ENCODE results near the gene PAX6. TPM values are rescaled to one million over a fixed set of nuclear protein-coding genes. Genes with fewer than 3 reads are reported as not detected.
"Not testable (repeated sequence)": the region's sequence is repeated elsewhere in the genome, so short reads cannot be mapped to it uniquely, and the experiment has no call there.

PAX6 gene
- total RNA-seq, 3 donors from 2014 or later = 0.88 TPM; not detected in 2

DNA sequence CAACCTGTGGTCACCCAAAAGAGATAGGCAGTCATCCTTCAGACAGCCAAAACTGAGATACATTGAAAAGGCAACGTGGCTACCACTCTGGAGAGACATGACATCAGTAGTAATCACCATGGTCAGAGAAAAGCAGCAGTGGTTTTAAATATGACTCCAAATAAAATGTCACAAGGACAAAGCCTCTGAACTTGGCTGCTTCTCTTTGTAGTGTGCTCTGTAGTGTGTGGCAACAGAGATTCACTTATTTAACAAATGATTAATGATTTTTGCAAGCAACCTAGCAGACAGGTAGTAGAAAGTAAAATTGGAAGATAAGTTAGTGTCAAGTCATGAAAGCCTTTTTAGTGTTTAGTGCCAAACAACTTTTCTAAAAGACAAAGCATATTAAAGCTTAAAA is 63.5 kb downstream of the PAX6 start:
- no peaks in the 10 kb centered on the region for H3K9me3 ChIP-seq
- no peaks in the 10 kb centered on the region for H3K36me3 ChIP-seq
- H3K4me1 ChIP-seq = no peaks in the 10 kb centered on the region
- intact Hi-C loops (cut with DNase I; ENCODE audit: low total_unique reads) = no loop called here
- no peaks in the 10 kb centered on the region for H3K27me3 ChIP-seq
- TF ChIP-seq POLR2A (IDR thresholded peaks at IDR 0.05) (no peak), POLR2AphosphoS5 (IDR thresholded peaks at IDR 0.05) (no peak)
- TF ChIP-seq, protein P1, sequence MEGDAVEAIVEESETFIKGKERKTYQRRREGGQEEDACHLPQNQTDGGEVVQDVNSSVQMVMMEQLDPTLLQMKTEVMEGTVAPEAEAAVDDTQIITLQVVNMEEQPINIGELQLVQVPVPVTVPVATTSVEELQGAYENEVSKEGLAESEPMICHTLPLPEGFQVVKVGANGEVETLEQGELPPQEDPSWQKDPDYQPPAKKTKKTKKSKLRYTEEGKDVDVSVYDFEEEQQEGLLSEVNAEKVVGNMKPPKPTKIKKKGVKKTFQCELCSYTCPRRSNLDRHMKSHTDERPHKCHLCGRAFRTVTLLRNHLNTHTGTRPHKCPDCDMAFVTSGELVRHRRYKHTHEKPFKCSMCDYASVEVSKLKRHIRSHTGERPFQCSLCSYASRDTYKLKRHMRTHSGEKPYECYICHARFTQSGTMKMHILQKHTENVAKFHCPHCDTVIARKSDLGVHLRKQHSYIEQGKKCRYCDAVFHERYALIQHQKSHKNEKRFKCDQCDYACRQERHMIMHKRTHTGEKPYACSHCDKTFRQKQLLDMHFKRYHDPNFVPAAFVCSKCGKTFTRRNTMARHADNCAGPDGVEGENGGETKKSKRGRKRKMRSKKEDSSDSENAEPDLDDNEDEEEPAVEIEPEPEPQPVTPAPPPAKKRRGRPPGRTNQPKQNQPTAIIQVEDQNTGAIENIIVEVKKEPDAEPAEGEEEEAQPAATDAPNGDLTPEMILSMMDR (IDR thresholded peaks at IDR 0.05) = no peak
- no peak overlapping the region for H3K4me3 ChIP-seq
- DNase-seq (ENCODE audit: low spot score in 2 of 2) = no peak
- H3K27ac ChIP-seq = no peak overlapping the region

DNA sequence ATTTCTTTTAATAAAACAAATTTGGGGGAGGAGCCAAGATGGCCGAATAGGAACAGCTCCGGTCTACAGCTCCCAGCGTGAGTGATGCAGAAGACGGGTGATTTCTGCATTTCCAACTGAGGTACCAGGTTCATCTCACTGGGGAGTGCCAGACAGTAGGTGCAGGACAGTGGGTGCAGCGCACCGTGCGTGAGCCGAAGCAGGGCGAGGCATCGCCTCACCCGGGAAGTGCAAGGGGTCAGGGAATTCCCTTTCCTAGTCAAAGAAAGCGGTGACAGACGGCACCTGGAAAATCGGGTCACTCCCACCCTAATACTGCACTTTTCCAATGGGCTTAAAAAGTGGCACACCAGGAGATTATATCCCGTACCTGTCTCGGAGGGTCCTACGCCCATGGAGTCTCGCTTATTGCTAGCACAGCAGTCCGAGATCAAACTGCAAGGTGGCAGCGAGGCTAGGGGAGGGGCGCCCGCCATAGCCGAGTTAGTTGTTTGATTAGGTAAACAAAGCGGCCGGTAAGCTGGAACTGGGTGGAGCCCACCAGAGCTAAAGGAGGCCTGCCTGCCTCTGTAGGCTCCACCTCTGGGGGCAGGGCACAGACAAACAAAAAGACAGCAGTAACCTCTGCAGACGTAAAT is 70.3 kb downstream of the PAX6 start:
- H3K27me3 ChIP-seq; H3K4me3 ChIP-seq; H3K27ac ChIP-seq; intact Hi-C loops (cut with DNase I; ENCODE audit: low total_unique reads); DNase-seq (ENCODE audit: low spot score in 2 of 2); H3K36me3 ChIP-seq; H3K4me1 ChIP-seq: not testable (repeated sequence)
- H3K9me3 ChIP-seq = peaks cover 8 to 11% of the 10 kb centered on the region in 2 donors

DNA sequence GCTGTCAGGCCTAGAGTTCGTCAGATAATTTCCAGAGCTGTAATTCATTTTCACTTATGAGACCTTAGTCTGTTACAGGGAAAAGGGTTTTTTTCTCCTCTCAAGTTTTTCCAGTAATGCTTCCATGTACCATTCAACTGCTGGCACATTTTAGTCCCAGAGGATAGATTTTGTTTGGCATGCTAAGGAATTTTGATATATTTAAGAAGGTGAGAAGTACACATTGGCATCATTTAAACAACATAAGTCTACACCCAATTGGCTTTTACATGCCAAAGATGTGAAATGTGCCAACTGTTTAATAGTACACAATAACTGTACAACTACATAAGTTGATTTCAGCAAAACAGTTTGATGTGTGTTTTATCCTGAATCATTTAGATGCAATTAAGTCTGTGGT is 71.0 kb downstream of the PAX6 start:
- Histone ChIP-seq H3K4me1 (no peaks in the 10 kb centered on the region), H3K4me3 (no peak overlapping the region), H3K9me3 (peaks cover 8 to 11% of the 10 kb centered on the region in 2 donors), H3K27me3 (no peaks in the 10 kb centered on the region), H3K27ac (no peak overlapping the region), H3K36me3 (no peaks in the 10 kb centered on the region)
- intact Hi-C loops (cut with DNase I; ENCODE audit: low total_unique reads) = no loop called here
- TF ChIP-seq, protein P1 (IDR thresholded peaks at IDR 0.05) = no peak
- no peak for TF ChIP-seq POLR2A (IDR thresholded peaks at IDR 0.05)
- no peak for TF ChIP-seq POLR2AphosphoS5 (IDR thresholded peaks at IDR 0.05)
- DNase-seq (ENCODE audit: low spot score in 2 of 2) = no peak

All from breast epithelium (tissue), 4 donors.